WTC11 (cell line): Measurements from ENCODE around the gene KIAA0232.

ENCODE experiments used
- CTCF ChIP-seq: fragments of 200-600 bp; IDR thresholded peaks from 2 replicates; pipeline ENCODE4 v1.8.0; 2022; ENCODE audit warnings: antibody characterized with exemption
- E2F1 ChIP-seq: sonication (generic); formaldehyde crosslinking; IDR thresholded peaks from 2 replicates; pipeline ENCODE4 v1.8.0; 2022; ENCODE audit warnings: mild to moderate bottlenecking, missing genetic modification reagents
- NFYB ChIP-seq: sonication (generic); formaldehyde crosslinking; conservative IDR thresholded peaks from 2 replicates; pipeline ENCODE4 v1.8.0; 2022; ENCODE audit warnings: low read depth, missing genetic modification reagents

- TF ChIP-seq CTCF (no peak), E2F1 (CRISPR knock-in tag) (no peak), NFYB (CRISPR knock-in tag) (no peak)
These were observed 131.9 kb downstream of the KIAA0232 start for GRCh38 chr4:6914448-6914847.
